Stimulated activated CD8-positive, alpha-beta memory T cell treated with anti-CD3 and anti-CD28 coated beads, Interleukin-12 subunit alpha, Interleukin-12 subunit beta, amount 100 ng/mL, for 4 hours (primary cell): ENCODE results near the gene PDLIM5.
"Not testable (repeated sequence)": the region's sequence is repeated elsewhere in the genome, so short reads cannot be mapped to it uniquely, and the experiment has no call there.

Experiments used
- DNase-seq: peaks from one replicate; pipeline ENCODE4 v3.0.0-alpha.2; 2020; ENCODE audit warnings: low read depth

Gene PDLIM5

GRCh38 chr4:94451695-94452475 is at the start of gene PDLIM5:
PDLIM5 (plus strand) TSS chr4:94451942; CDS start chr4:94455289, 3,347 bp downstream.
- DNase-seq = peak; percentile 84

- not testable (repeated sequence) for DNase-seq
Measured at GRCh38 chr4:94402439-94402838, 49.3 kb upstream of the PDLIM5 start.

- no peak for DNase-seq
Measured at GRCh38 chr4:94403751-94404150, 48.0 kb upstream of the PDLIM5 start.

GRCh38 chr4:94406668-94407437 is 44.9 kb upstream of the PDLIM5 start:
- DNase-seq = peak; percentile 12

- DNase-seq = no peak
Measured at GRCh38 chr4:94407846-94408245, 43.9 kb upstream of the PDLIM5 start.

- no peak for DNase-seq
Measured at GRCh38 chr4:94408549-94409374, 43.0 kb upstream of the PDLIM5 start.

GRCh38 chr4:94409375-94409679 is 42.4 kb upstream of the PDLIM5 start:
- no peak for DNase-seq

GRCh38 chr4:94409962-94410361 is 41.8 kb upstream of the PDLIM5 start:
- DNase-seq = no peak

GRCh38 chr4:94410678-94411206 is 41.0 kb upstream of the PDLIM5 start:
- no peak for DNase-seq

- DNase-seq = no peak
Measured at GRCh38 chr4:94411296-94411695, 40.4 kb upstream of the PDLIM5 start.

- DNase-seq = no peak
Measured at GRCh38 chr4:94412019-94412657, 39.6 kb upstream of the PDLIM5 start.

- no peak for DNase-seq
Measured at GRCh38 chr4:94412658-94413038, 39.1 kb upstream of the PDLIM5 start.

- no peak for DNase-seq
Measured at GRCh38 chr4:94413085-94413840, 38.5 kb upstream of the PDLIM5 start.

- no peak for DNase-seq
Measured at GRCh38 chr4:94414907-94415306, 36.8 kb upstream of the PDLIM5 start.

GRCh38 chr4:94415448-94415847 is 36.3 kb upstream of the PDLIM5 start:
- no peak for DNase-seq

- DNase-seq = no peak
Measured at GRCh38 chr4:94416335-94416734, 35.4 kb upstream of the PDLIM5 start.

- no peak for DNase-seq
Measured at GRCh38 chr4:94416981-94417380, 34.8 kb upstream of the PDLIM5 start.

GRCh38 chr4:94419549-94419948 is 32.2 kb upstream of the PDLIM5 start:
- DNase-seq = no peak

GRCh38 chr4:94419956-94420355 is 31.8 kb upstream of the PDLIM5 start:
- DNase-seq = no peak

GRCh38 chr4:94420356-94420755 is 31.4 kb upstream of the PDLIM5 start:
- no peak for DNase-seq

- DNase-seq = no peak
Measured at GRCh38 chr4:94426783-94427182, 25.0 kb upstream of the PDLIM5 start.
